NCI-H1417 (cell line): ENCODE data around the gene PAX2.

Source experiments
- DNase-seq, 3 experiments: peaks; one replicate each; lab custom pipeline; 2025; lab: John Stamatoyannopoulos, UW

The PAX2 gene

GRCh38 chr10:100755821-100756220 is 10.4 kb downstream of the PAX2 start:
- no peak for DNase-seq

- no peak for DNase-seq
These were observed 13.9 kb downstream of the PAX2 start for GRCh38 chr10:100759331-100759730.

- DNase-seq = no peak
These were observed 15.3 kb downstream of the PAX2 start for GRCh38 chr10:100760726-100761125.

GRCh38 chr10:100761191-100761590 is 15.8 kb downstream of the PAX2 start:
- no peak for DNase-seq

- DNase-seq = no peak
These were observed 17.8 kb downstream of the PAX2 start for GRCh38 chr10:100763043-100763747.

- DNase-seq = peak in 1 of 3 experiments; percentile 28
These were observed 21.5 kb downstream of the PAX2 start for GRCh38 chr10:100766693-100767421.

- DNase-seq = no peak
These were observed 22.0 kb downstream of the PAX2 start for GRCh38 chr10:100767422-100767775.

- DNase-seq = no peak
These were observed 24.1 kb downstream of the PAX2 start for GRCh38 chr10:100769481-100769880.

GRCh38 chr10:100773646-100774045 is 28.3 kb downstream of the PAX2 start:
- DNase-seq = no peak

- DNase-seq = no peak
These were observed 28.8 kb downstream of the PAX2 start for GRCh38 chr10:100774223-100774622.

- DNase-seq = no peak
These were observed 29.5 kb downstream of the PAX2 start for GRCh38 chr10:100774876-100775275.

GRCh38 chr10:100775386-100775785 is 30.0 kb downstream of the PAX2 start:
- DNase-seq = no peak

GRCh38 chr10:100775871-100776270 is 30.5 kb downstream of the PAX2 start:
- no peak for DNase-seq

GRCh38 chr10:100776671-100777070 is 31.3 kb downstream of the PAX2 start:
- no peak for DNase-seq

GRCh38 chr10:100779329-100779728 is 33.9 kb downstream of the PAX2 start:
- DNase-seq = no peak

GRCh38 chr10:100780324-100780723 is 34.9 kb downstream of the PAX2 start:
- no peak for DNase-seq

- DNase-seq = no peak
These were observed 35.8 kb downstream of the PAX2 start for GRCh38 chr10:100781145-100781665.

- no peak for DNase-seq
These were observed 37.3 kb downstream of the PAX2 start for GRCh38 chr10:100782461-100783244.

- DNase-seq = no peak
These were observed 38.7 kb downstream of the PAX2 start for GRCh38 chr10:100784126-100784525.

GRCh38 chr10:100786591-100786990 is 41.2 kb downstream of the PAX2 start:
- DNase-seq = no peak

- no peak for DNase-seq
These were observed 42.9 kb downstream of the PAX2 start for GRCh38 chr10:100788002-100788903.
